Tibial artery (tissue), 4 donors: ENCODE results near the gene STK4.

ENCODE experiments used
- DNase-seq, 2 donors: peaks; one replicate each; pipeline ENCODE4 v3.0.0-alpha.2; 2019
- H3K27ac ChIP-seq, 2 donors: fragments of 200-600 bp; sonication (generic) in 1 of 2; 1 replicate in 1 of 2; 2 replicates in 1 of 2; pipeline ENCODE4 v1.5.1; 2018 to 2019; ENCODE audit warnings: mild to moderate bottlenecking in 1 of 2
- H3K27me3 ChIP-seq, 2 donors: fragments of 200-600 bp; sonication (generic) in 1 of 2; one replicate each; pipeline versions ENCODE4 v1.5.1 to v1.6.0; 2016 to 2019
- H3K36me3 ChIP-seq, 3 donors: fragments of 200-600 bp; sonication (generic) in 2 of 3; one replicate each; pipeline ENCODE4 v1.5.1; 2016 to 2019; ENCODE audit warnings: mild to moderate bottlenecking in 2 of 3
- H3K4me1 ChIP-seq, 4 donors: fragments of 200-600 bp; sonication (generic) in 2 of 4; 1 replicate in 3 of 4; 2 replicates in 1 of 4; pipeline ENCODE4 v1.5.1; 2016 to 2019
- H3K4me3 ChIP-seq, 2 donors: fragments of 200-600 bp; sonication (generic) in 1 of 2; 1 replicate in 1 of 2; 2 replicates in 1 of 2; pipeline ENCODE4 v1.5.1; 2018 to 2019; ENCODE audit warnings: mild to moderate bottlenecking in 2 of 2
- H3K9me3 ChIP-seq, 3 donors: fragments of 200-600 bp; sonication (generic) in 1 of 3; one replicate each; pipeline ENCODE4 v1.5.1; 2016 to 2019
- intact Hi-C: fragments of 100-400 bp; cut with DNase I; formaldehyde crosslinking; loops from one replicate; pipeline ENCODE4 v1.15.0; 2023; ENCODE audit warnings: low total_unique reads
- TF ChIP-seq, protein P1 (sequence below), 2 experiments: fragments of 200-600 bp in 1 of 2; fragments of 450-650 bp in 1 of 2; IDR thresholded peaks; one replicate each; pipeline ENCODE4 v1.5.1; 2017 to 2019; ENCODE audit warnings: antibody characterized with exemption in 2 of 2, mild to moderate bottlenecking in 1 of 2, moderate library complexity in 1 of 2

STK4 gene

DNA sequence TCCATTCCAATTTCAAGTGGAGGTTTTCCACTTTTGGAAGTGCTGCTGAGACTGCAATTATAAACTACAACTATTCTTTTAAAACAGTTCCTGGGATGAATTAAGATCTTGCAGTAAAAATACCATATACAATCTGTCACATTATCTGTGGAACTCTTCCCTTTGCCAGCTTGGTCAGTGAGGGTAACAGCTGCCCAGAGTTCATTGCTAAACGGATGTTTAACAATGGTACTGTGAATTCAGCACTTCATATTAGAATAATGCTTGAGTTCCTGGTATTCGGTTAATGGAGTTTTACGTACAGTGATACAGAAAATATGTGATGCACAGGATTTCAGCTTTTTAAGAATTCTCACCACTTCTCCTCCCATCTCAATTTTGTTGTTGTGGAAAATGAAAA lies 83.1 kb downstream of the STK4 start:
- TF ChIP-seq, protein P1, sequence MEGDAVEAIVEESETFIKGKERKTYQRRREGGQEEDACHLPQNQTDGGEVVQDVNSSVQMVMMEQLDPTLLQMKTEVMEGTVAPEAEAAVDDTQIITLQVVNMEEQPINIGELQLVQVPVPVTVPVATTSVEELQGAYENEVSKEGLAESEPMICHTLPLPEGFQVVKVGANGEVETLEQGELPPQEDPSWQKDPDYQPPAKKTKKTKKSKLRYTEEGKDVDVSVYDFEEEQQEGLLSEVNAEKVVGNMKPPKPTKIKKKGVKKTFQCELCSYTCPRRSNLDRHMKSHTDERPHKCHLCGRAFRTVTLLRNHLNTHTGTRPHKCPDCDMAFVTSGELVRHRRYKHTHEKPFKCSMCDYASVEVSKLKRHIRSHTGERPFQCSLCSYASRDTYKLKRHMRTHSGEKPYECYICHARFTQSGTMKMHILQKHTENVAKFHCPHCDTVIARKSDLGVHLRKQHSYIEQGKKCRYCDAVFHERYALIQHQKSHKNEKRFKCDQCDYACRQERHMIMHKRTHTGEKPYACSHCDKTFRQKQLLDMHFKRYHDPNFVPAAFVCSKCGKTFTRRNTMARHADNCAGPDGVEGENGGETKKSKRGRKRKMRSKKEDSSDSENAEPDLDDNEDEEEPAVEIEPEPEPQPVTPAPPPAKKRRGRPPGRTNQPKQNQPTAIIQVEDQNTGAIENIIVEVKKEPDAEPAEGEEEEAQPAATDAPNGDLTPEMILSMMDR (IDR thresholded peaks at IDR 0.05), result no peak
- H3K36me3 ChIP-seq, result no peaks in the 10 kb centered on the region
- no peak for DNase-seq
- no peaks in the 10 kb centered on the region for H3K27me3 ChIP-seq
- H3K4me1 ChIP-seq, result peaks cover 0 to 21% (median 15%) of the 10 kb centered on the region in 4 donors
- H3K9me3 ChIP-seq, result no peaks in the 10 kb centered on the region
- intact Hi-C loops, result loop anchor here (5.0 to 10.0 kb wide), 2 partner anchors 43 to 245 kb away; no protein-coding TSS in a partner anchor
- no peak overlapping the region for H3K27ac ChIP-seq
- no peak overlapping the region for H3K4me3 ChIP-seq

DNA sequence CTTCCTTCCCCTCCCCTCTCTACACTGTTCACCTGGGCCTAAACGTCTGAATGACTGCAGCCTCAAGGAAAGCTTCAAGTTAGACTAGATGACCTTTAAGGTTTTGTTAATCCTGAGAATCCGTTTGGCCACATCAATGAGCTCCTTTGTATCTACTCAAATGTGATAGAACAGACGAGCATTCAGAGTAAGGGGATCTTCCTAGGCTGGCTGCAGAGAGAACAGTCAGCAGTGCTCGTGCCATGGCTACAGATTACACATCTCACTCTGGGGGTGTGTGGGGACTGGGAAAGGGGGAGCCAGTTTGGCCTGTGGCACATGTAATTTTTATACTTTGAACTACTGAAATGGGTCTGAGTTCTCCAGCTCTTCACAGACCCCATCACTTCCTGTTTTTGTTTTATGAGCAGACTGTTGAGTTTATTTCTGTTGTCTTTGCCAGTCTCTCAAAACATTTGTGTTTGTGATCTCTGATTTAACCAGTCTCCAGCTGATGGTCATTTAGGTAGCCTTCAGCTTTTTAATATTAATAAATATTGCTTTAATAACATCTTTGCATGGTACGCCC lies 83.7 kb downstream of the STK4 start:
- Histone ChIP-seq H3K27ac (no peak overlapping the region), H3K36me3 (no peaks in the 10 kb centered on the region), H3K4me3 (no peak overlapping the region), H3K4me1 (peaks cover 0 to 21% (median 15%) of the 10 kb centered on the region in 4 donors), H3K9me3 (no peaks in the 10 kb centered on the region), H3K27me3 (no peaks in the 10 kb centered on the region)
- DNase-seq, result no peak
- TF ChIP-seq, protein P1 (IDR thresholded peaks at IDR 0.05), result no peak
- intact Hi-C loops, result loop anchor here (5.0 to 10.0 kb wide), 2 partner anchors 42 to 245 kb away; no protein-coding TSS in a partner anchor

DNA sequence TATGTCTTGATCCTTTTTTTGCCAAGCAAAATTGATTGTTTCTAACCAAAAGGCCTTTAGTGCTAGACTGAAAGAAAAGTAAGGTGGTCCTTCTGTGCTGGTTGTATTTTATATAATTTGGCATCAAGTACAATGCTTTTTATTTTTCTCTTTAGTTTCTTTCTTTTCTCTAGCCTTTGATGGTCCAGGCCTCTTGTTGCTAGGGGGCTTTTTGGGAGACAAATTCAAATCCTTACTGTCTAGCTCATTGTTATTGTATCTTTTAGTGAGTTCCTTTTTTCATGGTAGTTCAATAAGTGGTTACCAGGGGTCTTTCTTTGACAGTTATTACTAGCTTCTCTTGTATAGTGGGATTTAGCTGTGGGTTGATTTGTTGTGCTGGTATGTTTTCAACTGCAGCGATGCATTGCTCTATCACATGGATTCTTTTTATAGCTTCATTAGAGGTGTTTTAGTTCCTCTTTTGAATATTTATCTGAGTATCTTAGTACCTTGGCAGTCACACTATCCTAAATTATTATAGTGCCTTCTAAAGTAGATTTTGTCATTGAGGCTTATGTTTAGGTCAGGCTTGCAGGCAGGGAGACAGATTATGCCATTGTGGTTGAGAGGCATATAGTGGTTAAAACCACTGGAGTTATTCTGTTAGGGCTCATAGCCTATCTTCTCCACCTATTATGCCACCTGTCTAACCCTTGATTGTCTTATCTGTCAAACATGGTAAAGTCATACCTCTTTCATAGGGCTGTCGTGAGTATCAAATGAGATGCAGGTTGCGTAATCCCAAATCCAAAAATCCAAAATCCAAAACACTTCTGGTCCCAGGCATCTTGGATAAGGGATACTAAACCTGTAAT lies 85.1 kb downstream of the STK4 start:
- DNase-seq, result no peak
- no peak overlapping the region for H3K27ac ChIP-seq
- H3K36me3 ChIP-seq, result no peaks in the 10 kb centered on the region
- intact Hi-C loops, result no loop called here
- no peak overlapping the region for H3K4me3 ChIP-seq
- no peaks in the 10 kb centered on the region for H3K9me3 ChIP-seq
- no peaks in the 10 kb centered on the region for H3K27me3 ChIP-seq
- H3K4me1 ChIP-seq, result peaks cover 0 to 21% (median 15%) of the 10 kb centered on the region in 4 donors
- TF ChIP-seq, protein P1 (IDR thresholded peaks at IDR 0.05), result no peak

DNA sequence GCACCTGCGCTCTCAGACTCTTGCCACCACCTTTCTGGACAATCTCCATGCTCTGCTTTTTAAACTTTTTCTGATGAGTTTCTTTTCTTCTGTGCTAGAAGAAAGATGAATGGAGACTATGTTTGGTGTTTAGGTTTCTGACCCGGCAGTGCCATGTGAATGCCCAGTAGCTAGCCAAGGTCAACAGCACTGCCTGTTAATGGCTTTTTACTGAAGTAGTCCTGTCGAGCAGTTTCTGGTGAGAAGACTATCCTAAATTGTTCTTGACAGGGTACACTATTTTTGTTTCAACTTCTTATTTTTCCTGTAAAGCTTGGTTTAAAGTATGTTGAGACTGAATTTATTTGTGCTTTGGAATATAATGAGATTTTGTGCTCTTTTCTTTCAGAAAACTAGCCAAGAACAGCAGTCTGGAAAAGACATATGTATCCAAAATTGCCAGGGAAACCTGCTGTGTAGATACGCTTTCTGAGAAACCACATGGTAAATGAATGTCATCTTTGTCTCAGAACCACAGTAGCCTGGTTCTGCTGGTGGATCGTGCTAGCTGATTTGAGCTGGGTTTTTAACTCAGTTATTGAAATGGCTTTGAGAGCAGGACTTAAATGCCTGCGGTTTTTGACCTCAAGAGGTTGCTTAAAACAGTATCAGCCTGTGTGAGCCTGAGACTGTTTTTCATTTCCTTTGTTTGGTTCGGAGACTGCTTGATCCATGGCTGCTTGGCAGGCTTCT lies 86.6 kb downstream of the STK4 start:
- H3K4me3 ChIP-seq, result no peak overlapping the region
- intact Hi-C loops, result no loop called here
- TF ChIP-seq, protein P1 (IDR thresholded peaks at IDR 0.05), result no peak
- peaks cover 0 to 9% (median 3%) of the 10 kb centered on the region in 3 donors for H3K36me3 ChIP-seq
- no peaks in the 10 kb centered on the region for H3K9me3 ChIP-seq
- H3K4me1 ChIP-seq, result peaks cover 0 to 21% (median 15%) of the 10 kb centered on the region in 4 donors
- peak overlapping the region; percentile 1 to 38 for H3K27ac ChIP-seq
- no peaks in the 10 kb centered on the region for H3K27me3 ChIP-seq
- DNase-seq, result no peak

DNA sequence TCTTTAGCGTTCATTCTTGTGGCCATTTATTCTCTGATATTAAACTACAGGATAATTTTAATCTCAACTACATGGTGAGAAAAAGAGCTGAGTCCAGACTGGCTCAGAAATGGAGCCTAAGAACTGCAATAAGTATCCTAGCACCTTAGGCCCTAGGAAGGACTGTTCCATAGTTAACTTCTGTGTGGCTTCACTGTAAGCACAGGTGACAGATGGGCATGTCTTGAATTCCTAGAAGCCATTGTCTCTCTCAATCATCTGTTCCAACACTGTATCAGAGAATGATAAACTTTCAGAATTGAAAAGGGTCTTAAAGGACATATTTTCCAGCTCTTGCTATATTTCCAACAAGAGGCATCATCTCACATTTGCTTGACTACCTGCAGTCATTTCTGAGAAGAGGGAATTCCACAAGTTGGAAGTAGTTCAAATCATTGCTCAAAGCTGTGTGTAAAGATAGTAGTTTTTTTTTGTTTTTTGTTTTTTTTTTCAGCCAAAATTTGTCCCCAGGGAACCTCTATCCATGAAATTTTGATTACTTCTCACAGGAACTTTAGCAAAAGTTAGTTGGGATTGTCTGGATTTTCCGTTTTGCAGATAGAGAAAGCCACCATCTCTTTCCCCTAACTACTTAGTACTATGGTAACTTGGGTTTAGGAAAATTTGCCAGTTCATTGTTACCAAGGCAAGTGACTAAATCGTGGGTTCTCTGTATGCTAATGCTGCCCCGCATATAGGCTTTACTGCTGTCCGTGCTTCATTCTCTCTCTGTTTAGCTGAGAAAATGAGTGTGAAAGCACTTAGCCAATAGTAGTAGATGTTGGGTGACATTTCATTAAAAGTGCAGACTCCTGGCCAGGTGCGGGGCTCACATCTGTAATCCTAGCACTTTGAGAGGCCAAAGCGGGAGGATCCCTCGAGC lies 87.4 kb downstream of the STK4 start:
- TF ChIP-seq, protein P1 (IDR thresholded peaks at IDR 0.05), result no peak
- Histone ChIP-seq H3K36me3 (peaks cover 0 to 9% (median 3%) of the 10 kb centered on the region in 3 donors), H3K27ac (peak overlapping the region; percentile 1 to 38), H3K4me3 (no peak overlapping the region), H3K9me3 (no peaks in the 10 kb centered on the region), H3K4me1 (peaks cover 0 to 21% (median 15%) of the 10 kb centered on the region in 4 donors), H3K27me3 (no peaks in the 10 kb centered on the region)
- no peak for DNase-seq
- intact Hi-C loops, result no loop called here
